Cerebellar nuclear complex (tissue), 1 donor: ENCODE results near the gene FBXL14.
A peak's percentile ranks its signal among the peaks of the same experiment; 100 is the strongest.
"Not testable (repeated sequence)": the region's sequence is repeated elsewhere in the genome, so short reads cannot be mapped to it uniquely, and the experiment has no call there.

Experiments
- DNase-seq, 2 experiments: peaks; one replicate each; lab custom pipeline; 2025; lab: John Stamatoyannopoulos, UW

Gene FBXL14

GRCh38 chr12:1619587-1619986 lies 25.2 kb upstream of the FBXL14 start:
- no peak for DNase-seq

GRCh38 chr12:1619159-1619558 lies 24.8 kb upstream of the FBXL14 start:
- DNase-seq: no peak

DNA sequence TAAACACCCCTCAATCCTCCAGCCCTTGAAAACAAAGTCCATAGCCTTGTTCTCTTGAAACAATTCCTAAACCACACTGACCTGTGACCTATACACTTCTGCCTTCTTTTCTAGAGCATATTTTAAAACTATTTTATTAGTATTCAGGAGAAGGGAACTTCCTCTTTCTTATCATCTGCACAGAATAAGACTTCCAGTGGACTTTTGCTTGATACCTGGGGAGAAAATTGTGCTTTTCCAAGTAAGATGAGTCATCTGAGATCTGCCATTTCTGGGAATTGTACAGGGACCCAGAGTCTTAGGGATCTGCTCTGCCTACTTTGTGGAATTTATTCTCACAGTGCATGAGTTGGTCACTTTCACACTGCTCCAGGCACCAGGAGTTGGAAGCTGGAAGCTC lies 24.1 kb upstream of the FBXL14 start:
- no peak for DNase-seq

- no peak for DNase-seq
These were observed 22.1 kb upstream of the FBXL14 start for GRCh38 chr12:1616233-1617066.

GRCh38 chr12:1614360-1614759 lies 20.0 kb upstream of the FBXL14 start:
- no peak for DNase-seq

- no peak for DNase-seq
These were observed 19.5 kb upstream of the FBXL14 start for GRCh38 chr12:1613860-1614259.

DNA sequence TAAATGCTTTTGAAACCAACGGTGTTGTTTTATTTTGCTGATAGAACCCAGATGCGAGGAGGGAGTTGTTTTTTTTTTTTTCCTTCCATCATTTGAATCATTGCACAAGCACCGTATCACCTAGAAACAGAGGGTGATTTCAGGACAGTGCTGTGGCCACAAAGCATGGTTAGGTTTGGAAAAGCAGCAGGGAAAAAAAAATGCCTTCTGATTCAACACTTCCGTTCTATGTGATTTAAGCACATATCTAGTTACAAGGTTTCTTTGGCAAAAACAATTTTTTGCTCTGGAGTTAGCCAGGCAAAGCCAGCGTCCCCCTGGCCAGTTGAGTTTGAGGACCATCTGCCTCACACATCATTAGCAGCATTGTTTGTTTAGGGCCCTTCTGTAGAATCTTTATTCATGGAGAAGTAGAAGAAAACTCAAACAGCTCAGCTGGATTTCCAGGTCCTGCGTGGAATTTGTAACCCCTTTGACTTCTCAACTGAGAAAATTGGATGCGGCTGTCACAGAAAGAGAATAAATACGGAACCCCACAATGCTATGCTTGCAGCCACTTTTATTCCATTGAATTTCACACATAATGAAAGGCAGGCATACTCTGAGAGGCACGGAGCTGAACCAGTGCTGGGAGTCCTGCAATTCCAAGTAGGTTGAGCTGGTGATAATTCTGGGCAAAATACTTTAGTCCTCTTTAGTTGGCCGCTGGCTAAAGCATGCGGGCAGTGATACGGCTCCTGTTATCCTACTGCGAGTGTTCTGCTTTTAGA lies 17.6 kb upstream of the FBXL14 start:
- no peak for DNase-seq

- no peak for DNase-seq
These were observed 15.8 kb upstream of the FBXL14 start for GRCh38 chr12:1610072-1610643.

GRCh38 chr12:1608713-1609119 lies 14.3 kb upstream of the FBXL14 start:
- no peak for DNase-seq

- DNase-seq: no peak
These were observed 13.7 kb upstream of the FBXL14 start for GRCh38 chr12:1607940-1608712.

- no peak for DNase-seq
These were observed 11.7 kb upstream of the FBXL14 start for GRCh38 chr12:1606021-1606622.

GRCh38 chr12:1605129-1606020 lies 11.0 kb upstream of the FBXL14 start:
- no peak for DNase-seq

- DNase-seq: no peak
These were observed 10.1 kb upstream of the FBXL14 start for GRCh38 chr12:1604464-1604863.

- no peak for DNase-seq
These were observed 9.1 kb upstream of the FBXL14 start for GRCh38 chr12:1603269-1603993.

DNA sequence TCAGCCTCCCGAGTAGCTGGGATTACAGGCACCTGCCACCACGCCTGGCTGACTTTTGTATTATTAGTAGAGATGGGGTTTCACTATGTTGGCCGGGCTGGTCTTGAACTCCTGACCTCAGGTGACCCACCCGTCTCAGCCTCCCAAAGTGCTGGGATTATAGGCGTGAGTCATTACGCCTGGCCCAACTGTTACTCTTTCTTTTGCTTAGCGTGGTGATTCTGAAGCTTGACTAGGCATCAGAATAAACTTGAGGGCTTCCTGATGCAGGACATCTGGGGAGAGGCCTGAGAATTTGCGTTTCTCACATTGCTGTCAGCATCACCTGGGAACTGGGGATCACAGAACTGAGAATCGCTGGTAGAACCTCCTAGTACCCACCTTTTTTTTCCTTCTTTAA lies 8.3 kb upstream of the FBXL14 start:
- not testable (repeated sequence) for DNase-seq

DNA sequence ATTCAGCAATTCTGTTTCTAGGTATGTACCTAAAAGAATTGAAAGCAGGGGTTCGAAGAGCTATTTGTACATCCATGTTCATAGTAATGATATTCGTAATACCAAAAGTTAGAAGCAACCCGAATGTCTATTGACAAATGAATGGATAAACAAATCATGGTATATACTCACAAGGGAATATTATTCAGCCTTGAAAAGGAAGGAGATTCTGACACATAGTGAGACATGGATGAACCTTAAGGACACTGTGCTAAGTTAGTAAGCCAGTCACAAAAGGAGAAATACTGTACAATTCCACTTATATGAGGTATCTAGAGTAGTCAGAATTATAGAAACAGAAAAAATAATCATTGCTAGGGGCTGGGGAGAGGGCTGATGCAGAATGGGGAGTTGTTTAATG lies 4.4 kb upstream of the FBXL14 start:
- DNase-seq: no peak

DNA sequence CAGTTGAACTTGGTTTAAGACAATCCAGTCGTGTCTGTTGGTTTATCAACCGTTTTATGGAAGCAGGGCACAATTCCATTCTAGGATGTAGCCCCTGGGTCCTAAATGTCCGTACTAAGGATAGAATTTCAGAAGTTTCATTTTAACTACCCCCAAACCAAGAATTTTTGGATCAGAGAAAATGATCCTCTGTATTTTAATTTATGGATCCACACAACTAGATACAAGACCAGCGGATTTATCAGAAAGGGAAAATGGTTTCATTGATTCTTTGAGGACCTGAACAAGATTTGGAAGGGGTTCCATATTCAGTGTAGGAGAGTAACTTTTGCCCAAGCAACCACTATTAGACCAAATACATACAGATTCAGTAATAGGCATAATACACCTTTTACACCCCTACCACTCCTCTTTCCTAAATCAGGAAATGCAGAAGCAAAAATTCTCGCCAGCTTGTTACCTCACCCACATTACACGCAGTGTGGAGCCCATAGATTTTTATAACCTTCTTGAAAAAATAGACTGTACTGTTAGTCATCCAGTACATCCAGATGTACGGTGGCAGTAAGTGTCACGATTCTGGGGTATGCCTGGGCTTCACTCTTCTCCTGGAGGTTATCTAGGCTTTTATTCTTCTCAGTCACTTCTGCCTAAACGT lies 1.4 kb upstream of the FBXL14 start:
- no peak for DNase-seq

GRCh38 chr12:1595026-1595561 lies 713 bp upstream of the FBXL14 start:
- DNase-seq: peak in 1 of 2 experiments; percentile 24

DNA sequence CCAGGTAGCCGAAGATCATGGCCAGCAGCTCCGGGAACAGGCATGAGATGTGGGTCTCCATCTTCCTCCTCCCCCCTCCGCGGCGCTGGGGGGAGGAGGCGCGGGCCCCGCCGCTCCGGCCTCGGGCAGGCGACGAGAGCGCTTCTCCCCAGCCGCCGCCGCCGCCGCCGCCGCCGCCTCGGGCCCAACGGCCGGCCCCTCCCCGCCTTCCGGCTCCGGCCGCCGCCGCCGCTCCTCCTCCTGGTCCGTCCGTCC lies 448 bp downstream of the FBXL14 start:
- DNase-seq: no peak
